ENCODE data around the gene ZSCAN18.

ZSCAN18 gene

GRCh38 chr19:58045411-58046050 lies 52.5 kb downstream of the ZSCAN18 start:
- no peak for TF ChIP-seq CTCF (IDR thresholded peaks at IDR 0.05; ENCODE audit: low read depth, low read length)
- no peak for DNase-seq (ENCODE audit: low read depth in 2 of 2)
- H3K4me3 ChIP-seq (replicated peaks in 1 of 2; ENCODE audit: low read depth in 2 of 2, low read length in 2 of 2) = no peak overlapping the region

GRCh38 chr19:58044886-58045285 lies 53.1 kb downstream of the ZSCAN18 start:
- H3K4me3 ChIP-seq (replicated peaks in 1 of 2; ENCODE audit: low read depth in 2 of 2, low read length in 2 of 2) = no peak overlapping the region
- no peak for TF ChIP-seq CTCF (IDR thresholded peaks at IDR 0.05; ENCODE audit: low read depth, low read length)

GRCh38 chr19:58044391-58044790 lies 53.6 kb downstream of the ZSCAN18 start:
- no peak for TF ChIP-seq CTCF (IDR thresholded peaks at IDR 0.05; ENCODE audit: low read depth, low read length)
- H3K4me3 ChIP-seq (replicated peaks in 1 of 2; ENCODE audit: low read depth in 2 of 2, low read length in 2 of 2) = no peak overlapping the region
- DNase-seq (ENCODE audit: low read depth in 2 of 2) = no peak

More at GRCh38 chr19:58044886-58045285, 53.1 kb downstream of the ZSCAN18 start:
- no peak for DNase-seq (ENCODE audit: low read depth in 2 of 2)

- TF ChIP-seq CTCF (IDR thresholded peaks at IDR 0.05; ENCODE audit: low read depth, low read length) = no peak
- H3K4me3 ChIP-seq (replicated peaks in 1 of 2; ENCODE audit: low read depth in 2 of 2, low read length in 2 of 2) = no peak overlapping the region
These were observed 55.3 kb downstream of the ZSCAN18 start for GRCh38 chr19:58042495-58043340.

GRCh38 chr19:58040751-58041525 lies 57.1 kb downstream of the ZSCAN18 start:
- no peak overlapping the region for H3K4me3 ChIP-seq (replicated peaks in 1 of 2; ENCODE audit: low read depth in 2 of 2, low read length in 2 of 2)
- no peak for TF ChIP-seq CTCF (IDR thresholded peaks at IDR 0.05; ENCODE audit: low read depth, low read length)
- DNase-seq (ENCODE audit: low read depth in 2 of 2) = no peak

More at GRCh38 chr19:58042495-58043340, 55.3 kb downstream of the ZSCAN18 start:
- no peak for DNase-seq (ENCODE audit: low read depth in 2 of 2)

GRCh38 chr19:58038688-58039204 lies 59.3 kb downstream of the ZSCAN18 start:
- no peak for DNase-seq (ENCODE audit: low read depth in 2 of 2)
- no peak overlapping the region for H3K4me3 ChIP-seq (replicated peaks in 1 of 2; ENCODE audit: low read depth in 2 of 2, low read length in 2 of 2)
- TF ChIP-seq CTCF (IDR thresholded peaks at IDR 0.05; ENCODE audit: low read depth, low read length) = no peak

Data from cardiac fibroblast (primary cell).